NCI-H187 treated with DMSO at 0.1 percent for 48 hours (cell line): ENCODE results near the gene ARHGAP10.
"Not testable (repeated sequence)": the region's sequence is repeated elsewhere in the genome, so short reads cannot be mapped to it uniquely, and the experiment has no call there.

Experiments
- DNase-seq: peaks from one replicate; lab custom pipeline; 2025; lab: John Stamatoyannopoulos, UW

ARHGAP10 gene

GRCh38 chr4:147847751-147848590 lies 116.1 kb downstream of the ARHGAP10 start:
- no peak for DNase-seq

GRCh38 chr4:147848634-147849033 lies 116.7 kb downstream of the ARHGAP10 start:
- DNase-seq, result no peak

- no peak for DNase-seq
These were observed 119.2 kb downstream of the ARHGAP10 start for GRCh38 chr4:147851135-147851534.

GRCh38 chr4:147853706-147854105 lies 121.8 kb downstream of the ARHGAP10 start:
- no peak for DNase-seq

- no peak for DNase-seq
These were observed 122.3 kb downstream of the ARHGAP10 start for GRCh38 chr4:147854154-147854553.

- DNase-seq, result no peak
These were observed 123.7 kb downstream of the ARHGAP10 start for GRCh38 chr4:147855571-147856009.

GRCh38 chr4:147860960-147861359 lies 129.1 kb downstream of the ARHGAP10 start:
- DNase-seq, result no peak

- DNase-seq, result no peak
These were observed 130.3 kb downstream of the ARHGAP10 start for GRCh38 chr4:147862043-147862692.

- DNase-seq, result no peak
These were observed 131.3 kb downstream of the ARHGAP10 start for GRCh38 chr4:147863111-147863747.

- DNase-seq, result no peak
These were observed 132.1 kb downstream of the ARHGAP10 start for GRCh38 chr4:147863808-147864472.

- no peak for DNase-seq
These were observed 132.7 kb downstream of the ARHGAP10 start for GRCh38 chr4:147864607-147865006.

GRCh38 chr4:147865926-147866325 lies 134.0 kb downstream of the ARHGAP10 start:
- DNase-seq, result no peak

- DNase-seq, result peak; percentile 4
These were observed 134.8 kb downstream of the ARHGAP10 start for GRCh38 chr4:147866532-147867271.

- DNase-seq, result no peak
These were observed 142.2 kb downstream of the ARHGAP10 start for GRCh38 chr4:147874109-147874508.

- no peak for DNase-seq
These were observed 145.5 kb downstream of the ARHGAP10 start for GRCh38 chr4:147877308-147877771.

- no peak for DNase-seq
These were observed 147.8 kb downstream of the ARHGAP10 start for GRCh38 chr4:147879676-147880075.

- DNase-seq, result no peak
These were observed 148.6 kb downstream of the ARHGAP10 start for GRCh38 chr4:147880511-147880910.

GRCh38 chr4:147884536-147884935 lies 152.6 kb downstream of the ARHGAP10 start:
- DNase-seq, result no peak

GRCh38 chr4:147885216-147885615 lies 153.3 kb downstream of the ARHGAP10 start:
- not testable (repeated sequence) for DNase-seq

GRCh38 chr4:147891476-147892115 lies 159.7 kb downstream of the ARHGAP10 start:
- DNase-seq, result no peak

- no peak for DNase-seq
These were observed 167.6 kb downstream of the ARHGAP10 start for GRCh38 chr4:147899512-147899911.
